ENCODE data around the gene LPA.

- TF ChIP-seq POLR2AphosphoS5 (IDR thresholded peaks at IDR 0.05): no peak
- TF ChIP-seq CTCF (IDR thresholded peaks at IDR 0.05): no peak
- TF ChIP-seq EP300 (IDR thresholded peaks at IDR 0.05; ENCODE audit: low read depth): no peak
Observed at GRCh38 chr6:160662842-160663241, 1.2 kb downstream of the LPA start.
